ENCODE data around the gene PEAK3.

PEAK3 gene

DNA sequence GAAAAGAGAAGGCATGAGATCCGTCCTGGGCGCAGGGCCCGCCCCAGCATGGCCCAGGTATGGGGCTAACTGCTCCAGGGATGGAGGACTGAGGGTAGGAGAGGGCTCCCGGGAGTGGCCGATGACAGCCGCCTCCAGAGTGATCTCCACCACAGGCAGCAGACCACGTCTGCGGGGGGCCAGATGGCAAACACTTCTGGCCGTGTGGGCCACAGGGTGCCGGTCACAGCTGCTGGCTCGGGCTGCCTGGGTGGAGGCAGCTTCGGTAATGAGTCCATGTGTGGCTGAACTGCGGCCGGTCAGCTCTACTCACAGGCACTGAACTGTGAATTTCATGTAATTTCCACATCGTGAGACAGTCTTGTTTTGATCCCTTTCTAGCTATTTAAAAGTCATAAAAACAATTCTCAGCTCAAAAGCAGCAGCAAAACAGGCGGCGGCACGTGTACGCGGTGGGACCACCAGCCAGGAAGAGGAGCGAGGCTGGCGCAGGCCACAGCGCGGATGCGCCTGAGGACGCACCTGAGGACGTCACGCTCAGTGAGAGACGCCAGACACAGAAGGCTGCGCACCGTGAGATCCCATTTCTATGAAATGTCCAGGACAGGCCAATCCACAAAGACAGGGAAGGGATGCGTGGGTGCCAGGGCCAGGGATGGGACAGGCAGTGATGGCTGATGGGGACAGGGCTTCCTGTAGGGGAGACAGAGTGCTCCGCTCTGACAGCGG, 42.4 kb upstream of the PEAK3 start:
- no peak for DNase-seq (ENCODE audit: low read depth)
- no peak overlapping the region for H3K4me3 ChIP-seq (ENCODE audit: low read length)
- no peaks in the 10 kb centered on the region for H3K9me3 ChIP-seq (ENCODE audit: control insufficient read depth, low read length)
- H3K27me3 ChIP-seq (replicated peaks; ENCODE audit: control insufficient read depth, insufficient read depth, low read length) = no peaks in the 10 kb centered on the region
- no peak overlapping the region for H3K9ac ChIP-seq (ENCODE audit: low read length)
- peaks cover 5% of the 10 kb centered on the region for H3K36me3 ChIP-seq (ENCODE audit: control insufficient read depth, insufficient read depth, low read length, severe bottlenecking)
- peaks cover 11% of the 10 kb centered on the region for H3K4me1 ChIP-seq (ENCODE audit: control insufficient read depth, insufficient read depth, low read length)

GRCh38 chr19:2323707-2324106, 41.7 kb upstream of the PEAK3 start:
- Histone ChIP-seq H3K36me3 (ENCODE audit: control insufficient read depth, insufficient read depth, low read length, severe bottlenecking) (peaks cover 5% of the 10 kb centered on the region), H3K27me3 (replicated peaks; ENCODE audit: control insufficient read depth, insufficient read depth, low read length) (no peaks in the 10 kb centered on the region), H3K4me3 (ENCODE audit: low read length) (no peak overlapping the region), H3K9me3 (ENCODE audit: control insufficient read depth, low read length) (no peaks in the 10 kb centered on the region), H3K9ac (ENCODE audit: low read length) (no peak overlapping the region), H3K4me1 (ENCODE audit: control insufficient read depth, insufficient read depth, low read length) (peaks cover 7% of the 10 kb centered on the region)
- no peak for DNase-seq (ENCODE audit: low read depth)

- Histone ChIP-seq H3K36me3 (ENCODE audit: control insufficient read depth, insufficient read depth, low read length, severe bottlenecking) (peaks cover 5% of the 10 kb centered on the region), H3K4me1 (ENCODE audit: control insufficient read depth, insufficient read depth, low read length) (no peaks in the 10 kb centered on the region), H3K9ac (ENCODE audit: low read length) (no peak overlapping the region), H3K4me3 (ENCODE audit: low read length) (no peak overlapping the region), H3K9me3 (ENCODE audit: control insufficient read depth, low read length) (no peaks in the 10 kb centered on the region), H3K27me3 (replicated peaks; ENCODE audit: control insufficient read depth, insufficient read depth, low read length) (no peaks in the 10 kb centered on the region)
- DNase-seq (ENCODE audit: low read depth) = no peak
Measured at GRCh38 chr19:2321565-2322283, 39.7 kb upstream of the PEAK3 start.

- Histone ChIP-seq H3K9ac (ENCODE audit: low read length) (no peak overlapping the region), H3K9me3 (ENCODE audit: control insufficient read depth, low read length) (no peaks in the 10 kb centered on the region), H3K4me3 (ENCODE audit: low read length) (no peak overlapping the region), H3K27me3 (replicated peaks; ENCODE audit: control insufficient read depth, insufficient read depth, low read length) (no peaks in the 10 kb centered on the region), H3K36me3 (ENCODE audit: control insufficient read depth, insufficient read depth, low read length, severe bottlenecking) (peaks cover 4% of the 10 kb centered on the region), H3K4me1 (ENCODE audit: control insufficient read depth, insufficient read depth, low read length) (no peaks in the 10 kb centered on the region)
- no peak for DNase-seq (ENCODE audit: low read depth)
Measured at GRCh38 chr19:2320939-2321338, 39.0 kb upstream of the PEAK3 start.

GRCh38 chr19:2320049-2320448, 38.1 kb upstream of the PEAK3 start:
- peaks cover 3% of the 10 kb centered on the region for H3K9me3 ChIP-seq (ENCODE audit: control insufficient read depth, low read length)
- no peak overlapping the region for H3K9ac ChIP-seq (ENCODE audit: low read length)
- H3K4me3 ChIP-seq (ENCODE audit: low read length) = no peak overlapping the region
- no peaks in the 10 kb centered on the region for H3K4me1 ChIP-seq (ENCODE audit: control insufficient read depth, insufficient read depth, low read length)
- DNase-seq (ENCODE audit: low read depth) = no peak
- H3K27me3 ChIP-seq (replicated peaks; ENCODE audit: control insufficient read depth, insufficient read depth, low read length) = no peaks in the 10 kb centered on the region
- H3K36me3 ChIP-seq (ENCODE audit: control insufficient read depth, insufficient read depth, low read length, severe bottlenecking) = no peaks in the 10 kb centered on the region

GRCh38 chr19:2319551-2319950, 37.6 kb upstream of the PEAK3 start:
- no peaks in the 10 kb centered on the region for H3K36me3 ChIP-seq (ENCODE audit: control insufficient read depth, insufficient read depth, low read length, severe bottlenecking)
- peaks cover 8% of the 10 kb centered on the region for H3K9me3 ChIP-seq (ENCODE audit: control insufficient read depth, low read length)
- no peaks in the 10 kb centered on the region for H3K27me3 ChIP-seq (replicated peaks; ENCODE audit: control insufficient read depth, insufficient read depth, low read length)
- no peaks in the 10 kb centered on the region for H3K4me1 ChIP-seq (ENCODE audit: control insufficient read depth, insufficient read depth, low read length)
- no peak overlapping the region for H3K9ac ChIP-seq (ENCODE audit: low read length)
- no peak overlapping the region for H3K4me3 ChIP-seq (ENCODE audit: low read length)
- DNase-seq (ENCODE audit: low read depth) = no peak

GRCh38 chr19:2318923-2319322, 36.9 kb upstream of the PEAK3 start:
- peaks cover 8% of the 10 kb centered on the region for H3K9me3 ChIP-seq (ENCODE audit: control insufficient read depth, low read length)

GRCh38 chr19:2317756-2318155, 35.8 kb upstream of the PEAK3 start:
- Histone ChIP-seq H3K27me3 (replicated peaks; ENCODE audit: control insufficient read depth, insufficient read depth, low read length) (no peaks in the 10 kb centered on the region), H3K4me3 (ENCODE audit: low read length) (no peak overlapping the region), H3K9me3 (ENCODE audit: control insufficient read depth, low read length) (peaks cover 8% of the 10 kb centered on the region), H3K4me1 (ENCODE audit: control insufficient read depth, insufficient read depth, low read length) (no peaks in the 10 kb centered on the region), H3K9ac (ENCODE audit: low read length) (no peak overlapping the region), H3K36me3 (ENCODE audit: control insufficient read depth, insufficient read depth, low read length, severe bottlenecking) (no peaks in the 10 kb centered on the region)
- DNase-seq (ENCODE audit: low read depth) = no peak

More at GRCh38 chr19:2318923-2319322, 36.9 kb upstream of the PEAK3 start:
- Histone ChIP-seq H3K4me1 (ENCODE audit: control insufficient read depth, insufficient read depth, low read length) (no peaks in the 10 kb centered on the region), H3K4me3 (ENCODE audit: low read length) (no peak overlapping the region), H3K9ac (ENCODE audit: low read length) (no peak overlapping the region), H3K36me3 (ENCODE audit: control insufficient read depth, insufficient read depth, low read length, severe bottlenecking) (no peaks in the 10 kb centered on the region), H3K27me3 (replicated peaks; ENCODE audit: control insufficient read depth, insufficient read depth, low read length) (no peaks in the 10 kb centered on the region)
- DNase-seq (ENCODE audit: low read depth) = no peak

DNA sequence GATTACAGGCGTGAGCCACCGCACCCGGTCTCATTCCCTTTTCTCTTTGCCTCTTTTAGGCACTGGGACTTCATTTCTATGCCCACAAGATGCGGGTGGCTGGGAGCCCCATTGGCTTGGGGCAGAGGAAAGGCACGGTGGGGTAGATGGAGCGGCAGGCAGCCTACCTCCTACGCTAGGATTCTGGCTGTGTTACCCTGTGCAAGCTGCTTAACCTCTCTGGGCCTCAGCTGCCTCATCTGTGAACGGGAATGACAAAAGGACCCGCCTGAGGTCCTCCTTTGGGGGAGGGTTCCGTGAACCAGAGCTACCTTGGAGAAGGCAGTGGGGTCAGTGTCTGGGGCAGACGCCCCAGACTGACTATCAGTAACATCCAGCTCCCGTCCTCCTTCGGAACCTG, 35.3 kb upstream of the PEAK3 start:
- no peaks in the 10 kb centered on the region for H3K36me3 ChIP-seq (ENCODE audit: control insufficient read depth, insufficient read depth, low read length, severe bottlenecking)
- peaks cover 8% of the 10 kb centered on the region for H3K9me3 ChIP-seq (ENCODE audit: control insufficient read depth, low read length)
- no peaks in the 10 kb centered on the region for H3K4me1 ChIP-seq (ENCODE audit: control insufficient read depth, insufficient read depth, low read length)
- H3K4me3 ChIP-seq (ENCODE audit: low read length) = no peak overlapping the region
- DNase-seq (ENCODE audit: low read depth) = no peak
- H3K9ac ChIP-seq (ENCODE audit: low read length) = no peak overlapping the region
- H3K27me3 ChIP-seq (replicated peaks; ENCODE audit: control insufficient read depth, insufficient read depth, low read length) = peaks cover 4% of the 10 kb centered on the region

- H3K36me3 ChIP-seq (ENCODE audit: control insufficient read depth, insufficient read depth, low read length, severe bottlenecking) = no peaks in the 10 kb centered on the region
- peak; percentile 73 for DNase-seq (ENCODE audit: low read depth)
- peaks cover 8% of the 10 kb centered on the region for H3K9me3 ChIP-seq (ENCODE audit: control insufficient read depth, low read length)
- peaks cover 5% of the 10 kb centered on the region for H3K27me3 ChIP-seq (replicated peaks; ENCODE audit: control insufficient read depth, insufficient read depth, low read length)
- H3K9ac ChIP-seq (ENCODE audit: low read length) = no peak overlapping the region
- H3K4me1 ChIP-seq (ENCODE audit: control insufficient read depth, insufficient read depth, low read length) = no peaks in the 10 kb centered on the region
- no peak overlapping the region for H3K4me3 ChIP-seq (ENCODE audit: low read length)
Measured at GRCh38 chr19:2315818-2316353, 33.9 kb upstream of the PEAK3 start.

DNA sequence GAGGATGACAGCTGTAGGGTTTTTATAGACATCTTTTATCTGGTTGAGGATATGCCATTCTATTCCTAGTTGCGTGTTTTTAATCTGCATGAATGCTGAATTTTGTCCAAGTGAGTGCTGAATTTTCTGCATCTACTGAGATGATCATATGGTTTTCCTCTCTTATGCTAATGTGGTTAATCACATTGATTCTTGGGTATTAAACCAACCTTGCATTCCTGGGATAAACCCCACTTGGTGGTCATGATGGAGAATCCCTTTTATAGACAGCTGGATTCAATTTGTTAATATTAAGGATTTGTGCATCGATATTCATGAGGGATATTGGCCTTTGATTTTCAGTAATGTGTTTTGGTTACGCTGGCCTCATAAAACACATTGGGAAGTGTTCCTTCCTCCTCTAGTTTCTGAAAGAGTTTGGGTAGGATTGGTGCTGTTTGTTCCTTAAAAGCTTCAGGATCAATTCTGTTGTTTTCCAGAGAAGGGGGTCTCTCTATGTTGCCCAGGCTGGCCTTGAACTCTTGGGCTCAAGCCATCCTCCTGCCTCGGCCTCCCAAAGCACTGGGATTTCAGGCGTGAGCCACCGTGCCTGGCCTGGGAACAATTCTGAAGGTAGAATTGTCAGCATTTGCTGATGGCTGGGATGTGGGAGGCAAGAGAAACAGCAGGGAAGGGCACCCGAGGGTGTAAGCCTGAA, 33.3 kb upstream of the PEAK3 start:
- Histone ChIP-seq H3K9ac (ENCODE audit: low read length) (no peak overlapping the region), H3K27me3 (replicated peaks; ENCODE audit: control insufficient read depth, insufficient read depth, low read length) (peaks cover 5% of the 10 kb centered on the region), H3K9me3 (ENCODE audit: control insufficient read depth, low read length) (peaks cover 8% of the 10 kb centered on the region), H3K4me1 (ENCODE audit: control insufficient read depth, insufficient read depth, low read length) (no peaks in the 10 kb centered on the region), H3K36me3 (ENCODE audit: control insufficient read depth, insufficient read depth, low read length, severe bottlenecking) (no peaks in the 10 kb centered on the region), H3K4me3 (ENCODE audit: low read length) (no peak overlapping the region)
- no peak for DNase-seq (ENCODE audit: low read depth)
